Measurements from ENCODE around the gene STARD10. TPM values are rescaled to one million over a fixed set of nuclear protein-coding genes. Genes with fewer than 3 reads are reported as not detected.

STARD10 gene
- total and polyA plus RNA-seq, 11 donors = 35.2 to 237 (median 55.2) TPM

DNA sequence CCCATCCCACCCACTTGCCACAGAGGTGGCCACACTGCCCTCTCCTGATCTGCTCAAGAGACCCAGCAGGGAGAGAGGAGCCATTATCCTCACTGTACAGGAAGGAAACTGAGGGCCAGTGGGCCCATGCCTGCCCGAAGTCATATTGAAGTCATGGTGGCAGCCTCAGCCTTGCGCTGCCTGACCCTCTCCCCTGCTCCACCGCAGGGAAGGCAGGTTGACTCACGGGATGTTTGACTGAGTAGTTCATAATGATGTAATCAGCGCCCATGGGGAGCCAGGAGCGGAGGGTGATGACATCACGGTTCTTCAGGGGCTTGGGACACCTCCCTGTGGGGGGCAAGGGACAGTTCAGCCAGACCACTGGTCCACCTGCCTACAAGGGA lies 35.5 kb downstream of the STARD10 start:
- intact Hi-C loops (cut with DNase I) = no loop called here
- ATAC-seq = no peak
- H3K27ac ChIP-seq = no peak overlapping the region

DNA sequence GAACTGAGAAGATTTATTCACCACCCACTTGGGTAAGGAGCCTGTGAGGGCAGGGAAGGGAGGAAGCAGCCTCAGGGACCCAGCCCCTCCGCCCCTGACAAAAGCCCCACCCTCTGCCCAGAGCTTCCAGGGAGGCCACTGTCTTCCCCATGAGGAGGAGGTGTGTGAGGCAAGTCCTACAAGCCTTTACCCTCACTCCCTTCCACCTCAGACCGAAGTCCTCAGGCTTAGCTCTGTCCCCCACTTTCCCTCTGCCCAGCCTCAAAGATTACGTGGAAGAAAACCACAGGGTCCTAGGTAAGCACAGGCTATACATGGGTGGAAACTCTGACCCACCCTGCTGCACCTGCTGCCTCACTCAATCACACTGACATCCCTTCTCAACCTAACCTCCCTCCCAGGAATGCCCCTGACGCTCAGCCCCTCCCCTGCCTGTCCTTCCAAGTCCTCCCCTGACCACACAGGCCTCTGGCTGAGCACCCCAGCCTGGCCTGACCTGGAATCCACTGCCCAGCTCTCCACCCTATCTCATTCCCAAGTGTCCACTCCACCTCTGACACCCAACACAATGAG lies 38.0 kb downstream of the STARD10 start:
- Histone ChIP-seq H3K4me1 (peaks cover 0 to 39% (median 19%) of the 10 kb centered on the region in 12 donors), H3K36me3 (peaks cover 0 to 12% (median 0%) of the 10 kb centered on the region in 9 donors), H3K9me3 (no peaks in the 10 kb centered on the region), H3K27me3 (no peaks in the 10 kb centered on the region), H3K4me3 (no peak overlapping the region), H3K27ac (no peak overlapping the region)
- ATAC-seq = no peak
- TF ChIP-seq POLR2A (IDR thresholded peaks at IDR 0.05) = no peak
- TF ChIP-seq, protein P1, sequence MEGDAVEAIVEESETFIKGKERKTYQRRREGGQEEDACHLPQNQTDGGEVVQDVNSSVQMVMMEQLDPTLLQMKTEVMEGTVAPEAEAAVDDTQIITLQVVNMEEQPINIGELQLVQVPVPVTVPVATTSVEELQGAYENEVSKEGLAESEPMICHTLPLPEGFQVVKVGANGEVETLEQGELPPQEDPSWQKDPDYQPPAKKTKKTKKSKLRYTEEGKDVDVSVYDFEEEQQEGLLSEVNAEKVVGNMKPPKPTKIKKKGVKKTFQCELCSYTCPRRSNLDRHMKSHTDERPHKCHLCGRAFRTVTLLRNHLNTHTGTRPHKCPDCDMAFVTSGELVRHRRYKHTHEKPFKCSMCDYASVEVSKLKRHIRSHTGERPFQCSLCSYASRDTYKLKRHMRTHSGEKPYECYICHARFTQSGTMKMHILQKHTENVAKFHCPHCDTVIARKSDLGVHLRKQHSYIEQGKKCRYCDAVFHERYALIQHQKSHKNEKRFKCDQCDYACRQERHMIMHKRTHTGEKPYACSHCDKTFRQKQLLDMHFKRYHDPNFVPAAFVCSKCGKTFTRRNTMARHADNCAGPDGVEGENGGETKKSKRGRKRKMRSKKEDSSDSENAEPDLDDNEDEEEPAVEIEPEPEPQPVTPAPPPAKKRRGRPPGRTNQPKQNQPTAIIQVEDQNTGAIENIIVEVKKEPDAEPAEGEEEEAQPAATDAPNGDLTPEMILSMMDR (IDR thresholded peaks at IDR 0.05) = no peak
- 91 to 100% (median 97%) methylated on average over 4 of the region's 4 CpGs for WGBS, 4 donors
- no peak for DNase-seq
- intact Hi-C loops (cut with DNase I) = no loop called here

More for the DNA sequence above, 35.5 kb downstream of the STARD10 start:
- Histone ChIP-seq H3K4me1 (peaks cover 0 to 28% (median 5%) of the 10 kb centered on the region in 12 donors), H3K9me3 (no peaks in the 10 kb centered on the region), H3K36me3 (peaks cover 0 to 12% (median 0%) of the 10 kb centered on the region in 9 donors), H3K4me3 (no peak overlapping the region), H3K27me3 (no peaks in the 10 kb centered on the region)
- 89 to 91% (median 91%) methylated on average over 6 to 7 of the region's 7 CpGs for WGBS, 4 donors
- DNase-seq = no peak
- no peak for TF ChIP-seq POLR2A (IDR thresholded peaks at IDR 0.05)
- TF ChIP-seq, protein P1 (IDR thresholded peaks at IDR 0.05) = no peak

DNA sequence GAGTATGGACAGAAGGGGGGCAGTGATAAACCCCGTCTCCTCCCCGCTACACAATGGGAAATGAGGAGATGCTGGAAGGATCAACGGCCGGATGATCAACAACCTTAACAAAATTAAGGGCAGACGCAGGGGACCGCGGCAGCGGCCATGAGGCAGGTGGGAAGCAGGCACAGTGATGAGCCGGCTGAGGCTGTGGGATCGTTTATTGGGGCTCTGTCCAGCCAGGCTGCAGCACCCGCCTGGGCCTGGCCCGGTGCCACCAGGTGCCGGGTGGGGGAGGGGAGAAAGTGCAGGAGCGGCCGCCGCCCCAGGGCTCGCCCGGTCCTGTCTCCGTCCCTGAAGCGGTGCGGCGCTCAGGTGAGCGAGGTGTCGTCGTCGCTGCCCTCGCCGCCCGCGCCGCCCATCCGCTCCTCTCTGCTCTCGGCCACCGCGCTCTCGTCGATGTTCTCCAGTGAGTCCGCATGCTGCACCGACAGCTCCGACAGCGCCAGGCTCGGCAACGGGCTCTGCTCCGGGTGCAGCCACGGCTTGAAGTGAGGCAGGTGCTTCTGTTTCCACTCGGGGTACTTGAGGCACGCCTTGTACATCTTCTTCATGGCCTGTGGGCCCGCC lies 39.2 kb downstream of the STARD10 start:
- H3K27me3 ChIP-seq = no peaks in the 10 kb centered on the region
- DNase-seq (peak in 1 of 5 donors; percentile 17), ATAC-seq (no peak)
- peaks cover 0 to 45% (median 17%) of the 10 kb centered on the region in 12 donors for H3K4me1 ChIP-seq
- intact Hi-C loops (cut with DNase I) = no loop called here
- H3K4me3 ChIP-seq = no peak overlapping the region
- 87 to 91% (median 88%) methylated on average over 32 to 48 of the region's 48 CpGs for WGBS, 4 donors
- TF ChIP-seq, protein P1 (IDR thresholded peaks at IDR 0.05) = no peak
- TF ChIP-seq POLR2A (IDR thresholded peaks at IDR 0.05) = no peak
- H3K9me3 ChIP-seq = no peaks in the 10 kb centered on the region
- H3K27ac ChIP-seq = no peak overlapping the region
- H3K36me3 ChIP-seq = peaks cover 0 to 12% (median 0%) of the 10 kb centered on the region in 9 donors

DNA sequence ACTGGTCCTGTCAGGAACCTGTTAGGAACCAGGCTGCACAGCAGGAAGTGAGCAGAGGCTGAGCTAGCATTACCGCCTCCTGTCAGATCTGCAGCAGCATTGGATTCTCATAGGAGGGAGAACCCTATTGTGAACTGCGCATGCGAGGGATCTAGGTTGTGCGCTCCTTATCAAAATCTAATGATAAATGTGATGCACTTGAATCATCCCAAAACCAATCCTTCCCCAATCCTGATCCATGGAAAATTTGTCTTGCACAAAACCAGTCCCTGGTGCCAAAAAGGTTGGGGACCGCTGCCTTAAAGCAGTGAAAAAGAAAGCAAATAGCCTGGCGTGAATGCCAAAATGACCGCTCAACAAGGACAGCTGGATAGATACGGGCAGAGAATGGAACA lies 39.7 kb downstream of the STARD10 start:
- peaks cover 0 to 12% (median 0%) of the 10 kb centered on the region in 9 donors for H3K36me3 ChIP-seq
- no peaks in the 10 kb centered on the region for H3K27me3 ChIP-seq
- H3K27ac ChIP-seq = no peak overlapping the region
- H3K4me1 ChIP-seq = peaks cover 0 to 41% (median 17%) of the 10 kb centered on the region in 12 donors
- TF ChIP-seq, protein P1 (IDR thresholded peaks at IDR 0.05) = no peak
- no peak for TF ChIP-seq POLR2A (IDR thresholded peaks at IDR 0.05)
- intact Hi-C loops (cut with DNase I) = no loop called here
- no peaks in the 10 kb centered on the region for H3K9me3 ChIP-seq
- WGBS, 4 donors = 96 to 99% (median 96%) methylated on average over 5 to 8 of the region's 8 CpGs
- H3K4me3 ChIP-seq = no peak overlapping the region
- peak in 1 of 5 donors; percentile 10 for DNase-seq
- no peak for ATAC-seq

Data from heart left ventricle (tissue), 16 donors.